GM18508 (cell line): Measurements from ENCODE around the gene MUC5AC.
"Not testable (repeated sequence)": the region's sequence is repeated elsewhere in the genome, so short reads cannot be mapped to it uniquely, and the experiment has no call there.

Source experiments
- ATAC-seq: cut with Tn5 transposase; IDR thresholded peaks from one replicate; pipeline ENCODE4 v1.9.1; 2021; ENCODE audit warnings: moderate number of reproducible peaks; ENCODE audit not compliant: insufficient read depth, unreplicated experiment

The MUC5AC gene

DNA sequence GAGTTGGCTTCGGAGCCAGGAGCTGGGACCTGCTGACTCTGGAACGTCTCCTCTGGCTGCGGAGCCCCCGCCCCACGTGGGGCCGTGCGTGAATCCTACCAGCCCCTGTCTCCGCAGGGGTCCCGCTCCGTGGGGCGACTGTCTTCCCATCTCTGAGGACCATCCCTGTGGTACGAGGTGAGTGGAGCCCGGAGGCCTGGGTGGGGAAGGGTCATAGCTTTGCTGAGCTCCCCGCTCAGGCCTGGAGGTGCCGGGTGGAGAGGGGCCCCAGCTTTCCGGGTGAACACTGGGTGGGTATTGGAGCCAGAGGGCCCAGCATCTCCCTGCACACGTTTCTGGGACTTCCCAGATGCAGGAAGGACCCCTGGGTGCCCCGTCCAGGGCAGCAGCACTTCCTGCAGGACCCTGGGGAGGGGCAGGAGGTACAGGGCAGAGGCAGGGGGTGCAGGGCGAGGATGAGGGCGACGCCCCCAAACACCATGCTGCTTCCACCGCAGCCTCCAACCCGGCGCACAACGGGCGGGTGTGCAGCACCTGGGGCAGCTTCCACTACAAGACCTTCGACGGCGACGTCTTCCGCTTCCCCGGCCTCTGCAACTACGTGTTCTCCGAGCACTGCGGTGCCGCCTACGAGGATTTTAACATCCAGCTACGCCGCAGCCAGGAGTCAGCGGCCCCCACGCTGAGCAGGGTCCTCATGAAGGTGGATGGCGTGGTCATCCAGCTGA lies 3.8 kb downstream of the MUC5AC start:
- no peak for ATAC-seq

DNA sequence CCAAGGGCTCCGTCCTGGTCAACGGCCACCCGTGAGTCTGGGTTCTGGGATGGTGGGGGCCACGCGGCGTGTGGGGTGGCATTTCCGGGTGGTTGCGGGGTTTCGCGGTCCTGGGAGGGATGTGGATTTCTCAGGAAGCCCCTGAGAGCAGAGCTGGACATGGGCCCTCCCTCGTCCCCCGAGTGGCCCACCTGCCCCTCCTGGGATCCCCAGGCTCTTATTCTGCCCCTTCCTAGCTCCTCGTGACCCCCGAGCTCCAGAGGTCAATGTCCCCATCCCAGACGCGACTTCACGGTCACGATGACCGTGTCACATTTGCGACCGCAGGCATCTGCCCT lies 4.4 kb downstream of the MUC5AC start:
- ATAC-seq, result no peak

GRCh38 chr11:1162491-1163311 lies 4.9 kb downstream of the MUC5AC start:
- ATAC-seq, result no peak

- no peak for ATAC-seq
Measured at GRCh38 chr11:1163321-1163910, 5.7 kb downstream of the MUC5AC start.

- ATAC-seq, result no peak
Measured at GRCh38 chr11:1163911-1164735, 6.4 kb downstream of the MUC5AC start.

- not testable (repeated sequence) for ATAC-seq
Measured at GRCh38 chr11:1164779-1165255, 7.1 kb downstream of the MUC5AC start.

GRCh38 chr11:1165256-1166041 lies 7.7 kb downstream of the MUC5AC start:
- no peak for ATAC-seq

DNA sequence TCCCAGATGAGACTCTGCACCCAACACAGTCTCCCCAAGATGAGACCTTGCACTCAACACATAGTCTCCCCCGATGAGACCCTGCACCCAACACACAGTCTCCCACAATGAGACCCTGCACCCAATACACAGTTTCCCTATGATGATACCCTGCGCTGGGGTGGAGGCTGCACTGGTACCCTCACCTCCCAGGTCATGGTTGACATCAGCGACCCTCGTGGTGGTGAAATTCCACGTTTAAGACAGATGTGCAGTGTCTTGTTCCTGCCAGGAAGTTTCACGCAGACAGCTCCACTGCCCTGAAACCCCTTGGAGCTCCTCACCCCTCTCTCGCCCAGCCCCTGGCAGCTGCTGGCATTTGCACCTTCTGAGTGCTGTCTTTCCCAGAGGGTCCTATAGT lies 9.5 kb downstream of the MUC5AC start:
- ATAC-seq, result no peak

GRCh38 chr11:1167751-1168231 lies 10.0 kb downstream of the MUC5AC start:
- ATAC-seq, result no peak

- ATAC-seq, result no peak
Measured at GRCh38 chr11:1168256-1168655, 10.5 kb downstream of the MUC5AC start.

DNA sequence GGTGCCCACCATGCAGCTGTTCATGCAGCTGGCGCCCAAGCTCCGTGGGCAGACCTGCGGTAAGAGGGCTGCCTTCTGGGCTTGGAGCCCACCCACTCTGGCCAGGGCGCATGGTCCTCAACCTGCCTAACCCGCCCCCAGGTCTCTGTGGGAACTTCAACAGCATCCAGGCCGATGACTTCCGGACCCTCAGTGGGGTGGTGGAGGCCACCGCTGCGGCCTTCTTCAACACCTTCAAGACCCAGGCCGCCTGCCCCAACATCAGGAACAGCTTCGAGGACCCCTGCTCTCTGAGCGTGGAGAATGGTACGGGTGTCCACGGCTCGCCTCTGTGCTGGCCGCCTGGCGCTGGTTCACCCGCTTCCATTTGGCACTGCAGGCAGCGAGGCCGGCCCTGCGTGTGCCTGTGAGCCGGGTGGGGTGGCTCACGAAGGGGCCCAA lies 11.0 kb downstream of the MUC5AC start:
- no peak for ATAC-seq

GRCh38 chr11:1171223-1171984 lies 13.7 kb downstream of the MUC5AC start:
- ATAC-seq, result no peak

DNA sequence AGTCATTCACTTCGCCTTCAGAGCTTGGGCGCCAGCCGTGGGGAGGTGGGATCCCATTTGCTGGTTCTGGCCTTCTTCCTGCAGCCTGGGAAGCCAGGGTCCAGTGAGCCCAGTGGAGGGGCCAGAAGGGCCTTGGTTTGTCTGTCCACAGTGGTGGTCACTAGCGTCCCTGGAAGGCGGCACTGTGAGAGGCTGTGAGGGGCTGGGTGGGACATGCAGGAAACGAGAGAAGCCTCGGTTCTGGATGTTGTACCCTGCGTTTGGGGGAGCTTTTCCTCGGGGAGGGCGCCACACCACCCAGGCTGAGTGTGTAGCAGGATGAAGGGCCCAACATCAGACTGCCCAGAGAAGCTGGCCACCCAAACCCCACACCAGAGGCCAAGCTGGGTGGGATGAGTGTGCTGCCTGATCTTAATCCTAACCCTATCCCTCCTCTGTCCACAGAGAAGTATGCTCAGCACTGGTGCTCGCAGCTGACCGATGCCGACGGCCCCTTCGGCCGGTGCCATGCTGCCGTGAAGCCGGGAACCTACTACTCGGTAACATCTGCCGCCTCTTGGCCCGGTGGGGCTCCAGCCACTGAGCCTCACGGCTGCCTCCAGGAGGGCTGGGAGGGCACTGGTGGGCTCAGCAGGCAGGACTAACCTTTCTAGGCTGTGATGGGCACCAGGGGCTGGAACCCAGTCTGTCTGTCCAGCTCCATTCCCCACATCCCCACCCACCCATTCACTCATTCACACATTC lies 14.4 kb downstream of the MUC5AC start:
- ATAC-seq, result no peak

GRCh38 chr11:1172729-1173117 lies 15.0 kb downstream of the MUC5AC start:
- no peak for ATAC-seq

DNA sequence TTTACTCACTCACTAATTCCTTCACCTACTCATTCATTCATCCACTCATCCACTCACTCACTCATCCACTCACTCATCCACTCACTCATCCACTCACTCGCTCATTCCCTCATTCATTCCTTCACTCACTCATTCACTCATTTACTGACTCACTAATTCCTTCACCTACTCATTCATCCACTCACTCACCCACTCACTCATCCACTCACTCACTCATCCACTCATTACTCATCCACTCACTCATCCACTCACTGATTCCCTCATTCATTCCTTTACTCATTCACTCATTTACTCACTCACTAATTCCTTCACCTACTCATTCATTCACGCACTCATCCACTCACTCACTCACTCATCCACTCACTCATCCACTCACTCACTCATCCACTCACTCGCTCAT lies 15.6 kb downstream of the MUC5AC start:
- not testable (repeated sequence) for ATAC-seq

DNA sequence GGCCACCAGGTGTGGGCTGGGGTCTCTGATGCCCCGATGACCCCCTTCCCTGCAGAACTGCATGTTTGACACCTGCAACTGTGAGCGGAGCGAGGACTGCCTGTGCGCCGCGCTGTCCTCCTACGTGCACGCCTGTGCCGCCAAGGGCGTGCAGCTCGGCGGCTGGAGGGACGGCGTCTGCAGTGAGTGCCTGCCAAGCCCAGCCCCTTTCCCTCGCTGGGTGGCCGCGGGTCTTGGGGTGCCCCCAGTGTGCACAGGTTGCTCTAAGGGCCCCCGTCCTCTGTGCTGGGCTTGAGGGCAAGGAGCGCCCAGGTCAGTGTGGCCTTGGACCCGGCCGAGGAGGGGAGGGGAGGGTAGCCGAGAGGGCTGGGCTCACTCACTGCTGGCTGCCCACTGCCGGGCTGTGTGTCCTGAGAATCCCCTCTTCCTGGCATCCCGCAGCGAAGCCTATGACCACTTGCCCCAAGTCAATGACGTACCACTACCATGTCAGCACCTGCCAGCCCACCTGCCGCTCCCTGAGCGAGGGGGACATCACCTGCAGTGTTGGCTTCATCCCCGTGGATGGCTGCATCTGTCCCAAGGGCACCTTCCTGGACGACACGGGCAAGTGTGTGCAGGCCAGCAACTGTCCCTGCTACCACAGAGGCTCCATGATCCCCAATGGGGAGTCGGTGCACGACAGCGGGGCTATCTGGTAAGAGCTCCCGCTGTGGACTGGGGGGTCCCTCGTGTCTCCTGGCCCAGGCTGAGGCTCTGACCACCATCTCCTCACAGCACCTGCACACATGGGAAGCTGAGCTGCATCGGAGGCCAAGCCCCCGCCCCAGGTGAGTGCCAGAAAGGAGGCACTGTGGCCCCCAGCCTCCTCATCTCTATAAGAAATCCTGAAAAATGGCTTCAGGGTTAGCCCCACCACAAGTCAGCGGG lies 17.0 kb downstream of the MUC5AC start:
- ATAC-seq, result no peak
